Measurements from ENCODE around the gene ATP8B2.

DNA sequence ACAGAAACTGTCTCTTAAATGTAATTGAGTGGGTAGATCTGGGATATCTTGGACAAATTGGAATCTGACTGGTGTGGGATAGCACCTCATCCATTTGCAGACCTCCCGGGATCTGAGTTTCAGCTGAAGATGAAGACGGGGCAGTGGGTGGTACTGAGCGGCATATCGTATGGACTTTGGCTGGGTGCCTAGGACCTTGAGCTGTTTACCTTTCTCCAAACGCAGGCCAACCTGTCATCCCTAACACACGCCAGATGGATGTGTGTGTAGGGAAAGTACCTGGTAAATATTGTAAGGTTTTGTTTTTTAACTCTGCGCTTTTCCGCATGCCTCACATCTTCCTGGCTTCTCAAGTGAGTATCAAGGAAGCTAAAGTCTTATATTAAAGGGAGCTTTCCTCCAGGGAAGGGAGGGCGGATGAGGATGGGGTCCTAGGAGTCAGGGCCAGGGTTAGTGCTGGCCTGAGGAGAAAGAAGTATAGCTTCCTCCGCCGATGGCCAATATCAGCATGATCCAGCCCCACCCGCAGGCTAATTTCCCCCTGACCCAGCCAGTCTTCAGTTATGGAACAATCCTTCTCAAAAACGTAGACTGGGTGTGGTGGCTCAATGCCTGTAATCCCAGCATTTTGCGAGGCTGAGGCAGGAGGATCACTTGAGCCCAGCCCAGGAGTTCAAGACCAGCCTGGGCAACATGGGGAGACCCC is 26.2 kb downstream of the ATP8B2 start:
- TF ChIP-seq, protein P1, sequence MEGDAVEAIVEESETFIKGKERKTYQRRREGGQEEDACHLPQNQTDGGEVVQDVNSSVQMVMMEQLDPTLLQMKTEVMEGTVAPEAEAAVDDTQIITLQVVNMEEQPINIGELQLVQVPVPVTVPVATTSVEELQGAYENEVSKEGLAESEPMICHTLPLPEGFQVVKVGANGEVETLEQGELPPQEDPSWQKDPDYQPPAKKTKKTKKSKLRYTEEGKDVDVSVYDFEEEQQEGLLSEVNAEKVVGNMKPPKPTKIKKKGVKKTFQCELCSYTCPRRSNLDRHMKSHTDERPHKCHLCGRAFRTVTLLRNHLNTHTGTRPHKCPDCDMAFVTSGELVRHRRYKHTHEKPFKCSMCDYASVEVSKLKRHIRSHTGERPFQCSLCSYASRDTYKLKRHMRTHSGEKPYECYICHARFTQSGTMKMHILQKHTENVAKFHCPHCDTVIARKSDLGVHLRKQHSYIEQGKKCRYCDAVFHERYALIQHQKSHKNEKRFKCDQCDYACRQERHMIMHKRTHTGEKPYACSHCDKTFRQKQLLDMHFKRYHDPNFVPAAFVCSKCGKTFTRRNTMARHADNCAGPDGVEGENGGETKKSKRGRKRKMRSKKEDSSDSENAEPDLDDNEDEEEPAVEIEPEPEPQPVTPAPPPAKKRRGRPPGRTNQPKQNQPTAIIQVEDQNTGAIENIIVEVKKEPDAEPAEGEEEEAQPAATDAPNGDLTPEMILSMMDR (IDR thresholded peaks at IDR 0.05; ENCODE audit: low read depth, low read length, missing input control): no peak
- TF ChIP-seq FOXA1 (IDR thresholded peaks at IDR 0.05) (no peak), MAX (IDR thresholded peaks at IDR 0.05) (no peak), YY1 (IDR thresholded peaks at IDR 0.05) (no peak)
- TF ChIP-seq, protein P2, sequence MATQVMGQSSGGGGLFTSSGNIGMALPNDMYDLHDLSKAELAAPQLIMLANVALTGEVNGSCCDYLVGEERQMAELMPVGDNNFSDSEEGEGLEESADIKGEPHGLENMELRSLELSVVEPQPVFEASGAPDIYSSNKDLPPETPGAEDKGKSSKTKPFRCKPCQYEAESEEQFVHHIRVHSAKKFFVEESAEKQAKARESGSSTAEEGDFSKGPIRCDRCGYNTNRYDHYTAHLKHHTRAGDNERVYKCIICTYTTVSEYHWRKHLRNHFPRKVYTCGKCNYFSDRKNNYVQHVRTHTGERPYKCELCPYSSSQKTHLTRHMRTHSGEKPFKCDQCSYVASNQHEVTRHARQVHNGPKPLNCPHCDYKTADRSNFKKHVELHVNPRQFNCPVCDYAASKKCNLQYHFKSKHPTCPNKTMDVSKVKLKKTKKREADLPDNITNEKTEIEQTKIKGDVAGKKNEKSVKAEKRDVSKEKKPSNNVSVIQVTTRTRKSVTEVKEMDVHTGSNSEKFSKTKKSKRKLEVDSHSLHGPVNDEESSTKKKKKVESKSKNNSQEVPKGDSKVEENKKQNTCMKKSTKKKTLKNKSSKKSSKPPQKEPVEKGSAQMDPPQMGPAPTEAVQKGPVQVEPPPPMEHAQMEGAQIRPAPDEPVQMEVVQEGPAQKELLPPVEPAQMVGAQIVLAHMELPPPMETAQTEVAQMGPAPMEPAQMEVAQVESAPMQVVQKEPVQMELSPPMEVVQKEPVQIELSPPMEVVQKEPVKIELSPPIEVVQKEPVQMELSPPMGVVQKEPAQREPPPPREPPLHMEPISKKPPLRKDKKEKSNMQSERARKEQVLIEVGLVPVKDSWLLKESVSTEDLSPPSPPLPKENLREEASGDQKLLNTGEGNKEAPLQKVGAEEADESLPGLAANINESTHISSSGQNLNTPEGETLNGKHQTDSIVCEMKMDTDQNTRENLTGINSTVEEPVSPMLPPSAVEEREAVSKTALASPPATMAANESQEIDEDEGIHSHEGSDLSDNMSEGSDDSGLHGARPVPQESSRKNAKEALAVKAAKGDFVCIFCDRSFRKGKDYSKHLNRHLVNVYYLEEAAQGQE (IDR thresholded peaks at IDR 0.05): no peak
- TF ChIP-seq, protein P3, sequence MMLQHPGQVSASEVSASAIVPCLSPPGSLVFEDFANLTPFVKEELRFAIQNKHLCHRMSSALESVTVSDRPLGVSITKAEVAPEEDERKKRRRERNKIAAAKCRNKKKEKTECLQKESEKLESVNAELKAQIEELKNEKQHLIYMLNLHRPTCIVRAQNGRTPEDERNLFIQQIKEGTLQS (IDR thresholded peaks at IDR 0.05): no peak
